Lower leg skin (tissue), 4 donors: ENCODE data around the gene HOXA7. TPM values are rescaled to one million over a fixed set of nuclear protein-coding genes. Genes with fewer than 3 reads are reported as not detected.

Source experiments
- DNase-seq, 2 donors: peaks; one replicate each; pipeline ENCODE4 v3.0.0-alpha.2; 2019; ENCODE audit warnings: low spot score in 2 of 2
- H3K4me3 ChIP-seq: fragments of 200-600 bp; sonication (generic); 2 replicates; pipeline ENCODE4 v1.5.1; 2017; ENCODE audit warnings: mild to moderate bottlenecking, low read depth; ENCODE audit not compliant: poor library complexity, severe bottlenecking
- POLR2A ChIP-seq, 2 donors: fragments of 450-650 bp; IDR thresholded peaks; one replicate each; pipeline ENCODE4 v1.6.1; 2016 to 2017; ENCODE audit warnings: antibody characterized with exemption in 2 of 2, mild to moderate bottlenecking in 1 of 2, moderate library complexity in 1 of 2
- WGBS, 2 donors: methylation state at CpG; one replicate each; pipeline ENCODE4 v1.1.5; 2018; 5-methylcytosine and 5-hydroxymethylcytosine counted together
- intact Hi-C: fragments of 100-400 bp; cut with DNase I; formaldehyde crosslinking; loops from one replicate; pipeline ENCODE4 v1.15.0; 2023; ENCODE audit warnings: low total_unique reads
- microRNA counts, 2 donors: library from miRNA; unstranded; fragments of <30 nt; microRNA quantifications; one replicate each; lab custom pipeline; 2016
- microRNA-seq, 2 donors: library from miRNA; unstranded; fragments of <30 nt; microRNA quantifications; one replicate each; pipeline ENCODE4, GENCODE V29; 2016; ENCODE audit warnings: borderline replicate concordance in 2 of 2, borderline number of aligned reads in 1 of 2
- total RNA-seq, 4 donors: library from RNA; depleted of rRNA; stranded (reverse); fragments of >200 nt; gene quantifications; one replicate each; pipeline ENCODE4 v1.1.0, GENCODE V29; 2016
- TF ChIP-seq, protein P1 (sequence below), 3 donors: fragments of 450-650 bp; IDR thresholded peaks; one replicate each; pipeline ENCODE4 v1.5.1; 2016; ENCODE audit warnings: antibody characterized with exemption in 3 of 3, mild to moderate bottlenecking in 3 of 3, moderate library complexity in 2 of 3

The HOXA7 gene
- total RNA-seq, 4 donors from 2014 or later = 10.0 to 26.1 (median 18.1) TPM

DNA sequence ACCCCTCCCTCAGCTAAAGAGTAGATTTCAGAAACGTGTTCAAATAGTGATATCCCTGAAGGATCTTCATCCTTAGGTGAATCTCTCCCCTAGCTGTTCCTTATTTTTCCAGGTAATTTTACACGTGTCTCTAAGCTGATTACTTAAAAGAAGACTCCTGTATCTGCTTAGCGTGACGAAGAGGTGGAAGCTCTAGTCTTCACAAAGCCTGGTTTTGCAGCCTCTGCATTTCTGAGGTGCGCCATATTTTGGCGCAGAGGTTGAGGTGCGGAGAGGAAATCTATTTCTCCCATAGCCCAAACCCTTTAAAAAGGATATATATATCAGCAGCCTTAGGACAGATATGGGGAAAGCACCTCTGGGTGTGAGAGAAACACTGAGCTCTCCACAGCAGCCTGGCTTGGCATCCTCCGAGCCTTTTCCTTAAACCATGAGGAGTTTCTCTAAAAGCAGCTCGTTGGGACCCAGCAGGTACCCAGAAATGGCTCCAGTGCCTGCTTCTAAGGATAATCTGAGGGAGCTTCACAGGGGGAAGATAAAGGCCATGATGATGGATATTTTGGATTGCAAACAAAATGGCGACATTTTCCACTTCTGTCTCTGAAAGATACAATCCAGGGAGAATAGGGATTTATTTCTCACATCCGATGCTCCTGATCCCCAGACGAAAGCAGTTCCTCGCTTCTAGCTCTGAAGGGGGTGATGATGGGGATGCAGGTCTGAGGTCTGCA is 51.0 kb downstream of the HOXA7 start:
- intact Hi-C loops = no loop called here
- WGBS, 2 donors = 86 to 87% methylated on average over 13 of the region's 13 CpGs
- DNase-seq = no peak
- no peak overlapping the region for H3K4me3 ChIP-seq
- no peak for TF ChIP-seq POLR2A (IDR thresholded peaks at IDR 0.05)
- TF ChIP-seq, protein P1, sequence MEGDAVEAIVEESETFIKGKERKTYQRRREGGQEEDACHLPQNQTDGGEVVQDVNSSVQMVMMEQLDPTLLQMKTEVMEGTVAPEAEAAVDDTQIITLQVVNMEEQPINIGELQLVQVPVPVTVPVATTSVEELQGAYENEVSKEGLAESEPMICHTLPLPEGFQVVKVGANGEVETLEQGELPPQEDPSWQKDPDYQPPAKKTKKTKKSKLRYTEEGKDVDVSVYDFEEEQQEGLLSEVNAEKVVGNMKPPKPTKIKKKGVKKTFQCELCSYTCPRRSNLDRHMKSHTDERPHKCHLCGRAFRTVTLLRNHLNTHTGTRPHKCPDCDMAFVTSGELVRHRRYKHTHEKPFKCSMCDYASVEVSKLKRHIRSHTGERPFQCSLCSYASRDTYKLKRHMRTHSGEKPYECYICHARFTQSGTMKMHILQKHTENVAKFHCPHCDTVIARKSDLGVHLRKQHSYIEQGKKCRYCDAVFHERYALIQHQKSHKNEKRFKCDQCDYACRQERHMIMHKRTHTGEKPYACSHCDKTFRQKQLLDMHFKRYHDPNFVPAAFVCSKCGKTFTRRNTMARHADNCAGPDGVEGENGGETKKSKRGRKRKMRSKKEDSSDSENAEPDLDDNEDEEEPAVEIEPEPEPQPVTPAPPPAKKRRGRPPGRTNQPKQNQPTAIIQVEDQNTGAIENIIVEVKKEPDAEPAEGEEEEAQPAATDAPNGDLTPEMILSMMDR (IDR thresholded peaks at IDR 0.05) = no peak

DNA sequence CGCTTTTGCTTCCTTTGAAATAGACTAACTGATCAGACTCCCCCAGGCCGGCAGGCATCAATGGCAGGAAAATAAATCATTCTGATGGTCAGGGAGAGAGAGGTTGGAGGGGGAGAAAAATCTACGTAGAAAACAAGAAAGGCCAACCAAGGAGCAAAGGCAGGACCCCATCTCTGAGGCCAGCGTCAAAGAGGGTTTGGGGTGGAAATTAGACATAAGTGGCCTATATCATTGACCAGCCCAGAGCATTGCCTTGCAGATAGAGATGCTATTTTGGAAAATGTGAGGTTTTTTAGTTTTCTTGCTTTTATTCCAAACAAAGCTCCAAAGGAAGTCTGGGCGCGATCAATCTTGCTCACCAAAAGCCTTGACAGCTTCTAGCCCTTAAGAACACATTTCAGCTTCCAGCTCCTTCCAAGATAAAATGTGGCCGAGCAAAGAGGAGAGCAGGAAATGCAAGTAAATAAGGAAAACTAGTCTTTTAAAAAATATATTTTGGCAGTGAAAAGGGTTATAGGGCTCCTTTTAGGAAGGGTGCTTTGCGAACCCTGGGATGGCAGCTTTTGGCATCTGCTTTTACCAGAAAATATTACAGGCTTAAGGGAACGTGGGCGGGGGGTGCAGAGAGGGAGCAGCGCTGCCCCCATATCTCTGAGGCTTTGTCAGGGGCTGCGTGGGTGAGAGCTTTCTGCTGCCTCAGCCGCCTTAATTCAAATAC is 52.0 kb downstream of the HOXA7 start:
- DNase-seq = no peak
- WGBS, 2 donors = 81 to 82% methylated on average over 13 of the region's 13 CpGs
- TF ChIP-seq POLR2A (IDR thresholded peaks at IDR 0.05) = no peak
- TF ChIP-seq, protein P1 (IDR thresholded peaks at IDR 0.05) = no peak
- intact Hi-C loops = no loop called here
- H3K4me3 ChIP-seq = no peak overlapping the region

MicroRNAs within 50 kb of the gene (microRNA counts, 767-probe panel; counts per million panel counts)
- 0 to 358 counts per million in 2 donors for microRNA hsa-miR-196b-5p (lab: Ali Mortazavi, UCI)

Small RNAs within 50 kb of the gene (microRNA-seq; reads per million reads assigned to microRNA genes)
- 2,667 to 2,681 reads per million in 2 donors for gene MIR196B

Other genes starting within 250 kb of the HOXA7 start
- 1 to 10 TPM in 2 of 4 donors, under 1 TPM in 2; 0.63 to 3.2 (median 1.9) TPM for gene HOXA1, start 60.7 kb downstream of the HOXA7 start, total RNA-seq
- gene HOXA2, start 54.0 kb downstream of the HOXA7 start, total RNA-seq = 1 to 10 TPM in 3 of 4 donors, under 1 TPM in 1; 0.39 to 2.5 (median 1.8) TPM
- 1 to 10 TPM; 1.3 to 2.9 (median 2.0) TPM for gene HOXA4, start 25.9 kb downstream of the HOXA7 start, total RNA-seq
- 10 to 100 TPM in 1 of 4 donors, 1 to 10 TPM in 3; 5.1 to 15.1 (median 6.1) TPM for gene HOXA5, start 13.0 kb downstream of the HOXA7 start, total RNA-seq
- gene HOXA6, start 8.9 kb downstream of the HOXA7 start, total RNA-seq = 10 to 100 TPM in 3 of 4 donors, 1 to 10 TPM in 1; 5.7 to 15.4 (median 12.4) TPM
- gene HOXA3, start 4.1 kb downstream of the HOXA7 start, total RNA-seq = 10 to 100 TPM in 2 of 4 donors, 1 to 10 TPM in 2; 4.9 to 20.2 (median 13.2) TPM
- 10 to 100 TPM; 43.1 to 50.1 (median 46.9) TPM for gene HOXA9, start 8.9 kb upstream of the HOXA7 start, total RNA-seq
- gene HOXA10, start 17.6 kb upstream of the HOXA7 start, total RNA-seq = 10 to 100 TPM in 1 of 4 donors, 1 to 10 TPM in 3; 4.9 to 11.2 (median 6.7) TPM
- 1 to 10 TPM in 2 of 4 donors, under 1 TPM in 1, not detected in 1; 0.27 to 1.4 (median 1.0) TPM for gene HOXA11, start 28.6 kb upstream of the HOXA7 start, total RNA-seq
- gene HOXA13, start 43.4 kb upstream of the HOXA7 start, total RNA-seq = under 1 TPM; 0.11 to 0.54 (median 0.27) TPM
- not detected for gene EVX1, start 86.1 kb upstream of the HOXA7 start, total RNA-seq